Astrocyte (in vitro differentiated cells and primary cell): ENCODE measurements around the gene PDGFD. TPM values are rescaled to one million over a fixed set of nuclear protein-coding genes. Genes with fewer than 3 reads are reported as not detected.

Experiments
- DNase-seq: peaks from one replicate; pipeline ENCODE4 v3.0.0-alpha.2; 2010; ENCODE audit warnings: low read depth
- FAIRE-seq: peaks from 2 replicates; lab custom pipeline; 2011; peaks lifted over from hg19 to GRCh38; lab: Jason Lieb, UNC
- H2AFZ ChIP-seq: 2 replicates; pipeline ENCODE4 v1.6.0; 2012; ENCODE audit warnings: low read depth, low read length, inconsistent platforms
- H3K27ac ChIP-seq: 2 replicates; pipeline ENCODE4 v1.5.1; 2011; ENCODE audit warnings: low read depth, low read length, inconsistent platforms
- H3K27me3 ChIP-seq: 2 replicates; pipeline ENCODE4 v1.6.0; 2011; ENCODE audit warnings: low read length, inconsistent platforms; ENCODE audit not compliant: insufficient read depth
- H3K36me3 ChIP-seq: 2 replicates; pipeline ENCODE4 v1.5.1; 2011; ENCODE audit warnings: low read length, inconsistent platforms; ENCODE audit not compliant: insufficient read depth
- H3K4me1 ChIP-seq: 2 replicates; pipeline ENCODE4 v1.5.1; 2011; ENCODE audit warnings: low read length, inconsistent platforms; ENCODE audit not compliant: insufficient read depth
- H3K4me2 ChIP-seq: 2 replicates; pipeline ENCODE4 v1.6.0; 2012; ENCODE audit warnings: low read length, inconsistent platforms
- H3K4me3 ChIP-seq: 2 replicates; pipeline ENCODE4 v1.5.1; 2011; ENCODE audit warnings: low read depth, mild to moderate bottlenecking, low read length, inconsistent platforms; ENCODE audit not compliant: insufficient read depth
- H3K79me2 ChIP-seq: 2 replicates; pipeline ENCODE4 v1.6.0; 2012; ENCODE audit warnings: mild to moderate bottlenecking, low read length, inconsistent platforms; ENCODE audit not compliant: insufficient read depth
- H3K9ac ChIP-seq: 2 replicates; pipeline ENCODE4 v1.6.0; 2012; ENCODE audit warnings: mild to moderate bottlenecking, low read length, inconsistent platforms
- H3K9me3 ChIP-seq: 2 replicates; pipeline ENCODE4 v1.5.1; 2012; ENCODE audit warnings: low read depth, mild to moderate bottlenecking, low read length, inconsistent platforms; ENCODE audit not compliant: insufficient read depth
- H4K20me1 ChIP-seq: 2 replicates; pipeline ENCODE4 v1.6.0; 2012; ENCODE audit warnings: low read length, inconsistent platforms; ENCODE audit not compliant: insufficient read depth
- H3K27ac Mint-ChIP-seq: one replicate; pipeline ENCODE4 v1.8.0; 2021; ENCODE audit warnings: mild to moderate bottlenecking, mixed read lengths; ENCODE audit not compliant: unreplicated experiment
- H3K27me3 Mint-ChIP-seq: one replicate; pipeline ENCODE4 v1.8.0; 2021; ENCODE audit warnings: low read depth, mixed read lengths; ENCODE audit not compliant: unreplicated experiment
- H3K36me3 Mint-ChIP-seq: one replicate; pipeline ENCODE4 v1.8.0; 2021; ENCODE audit warnings: low read depth, mixed read lengths; ENCODE audit not compliant: unreplicated experiment
- H3K4me1 Mint-ChIP-seq: one replicate; pipeline ENCODE4 v1.8.0; 2021; ENCODE audit warnings: low read depth, mixed read lengths; ENCODE audit not compliant: unreplicated experiment
- H3K4me3 Mint-ChIP-seq: one replicate; pipeline ENCODE4 v1.8.0; 2021; ENCODE audit warnings: mild to moderate bottlenecking, moderate library complexity, mixed read lengths; ENCODE audit not compliant: unreplicated experiment
- H3K9me3 Mint-ChIP-seq: one replicate; pipeline ENCODE4 v1.8.0; 2021; ENCODE audit warnings: mild to moderate bottlenecking, mixed read lengths; ENCODE audit not compliant: unreplicated experiment
- EZH2 ChIP-seq: IDR thresholded peaks from 2 replicates; pipeline ENCODE4 v1.6.1; 2012; ENCODE audit warnings: mild to moderate bottlenecking, low read length, inconsistent platforms; ENCODE audit not compliant: insufficient read depth
- total RNA-seq: library from RNA; stranded (reverse); gene quantifications from 2 replicates; pipeline ENCODE4 v1.2.1, GENCODE V29; 2021
- TF ChIP-seq, protein P1 (sequence below): IDR thresholded peaks from 2 replicates; pipeline ENCODE4 v1.5.1; 2011; ENCODE audit warnings: low read depth, mild to moderate bottlenecking, inconsistent platforms, low read length, moderate library complexity; ENCODE audit not compliant: insufficient read depth

Gene PDGFD
- total RNA-seq, 1 donor from 2014 or later, result 2.6 TPM

DNA sequence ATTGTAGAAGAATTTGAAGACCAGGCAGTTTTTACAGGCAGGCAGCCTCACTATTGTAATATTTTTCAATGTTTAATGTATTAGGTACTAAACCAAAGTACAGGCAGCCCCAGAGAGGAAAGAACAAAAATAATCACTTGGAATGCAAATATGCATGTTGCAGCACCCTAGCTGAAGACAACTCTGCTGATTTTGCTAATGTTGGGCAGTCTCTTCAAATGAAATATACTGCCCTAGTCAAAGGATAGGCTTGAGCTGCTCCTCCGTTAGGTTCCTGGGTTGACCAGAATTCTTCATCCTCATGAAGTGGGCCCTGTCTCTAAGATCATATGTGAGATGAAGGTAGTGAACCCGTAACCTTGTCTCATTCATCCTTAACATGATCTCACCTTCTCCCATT lies 280.7 kb downstream of the PDGFD start:
- Histone ChIP-seq H3K79me2 (no peaks in the 10 kb centered on the region), H3K4me3 (no peak overlapping the region), H3K27me3 (no peaks in the 10 kb centered on the region), H2AFZ (no peak overlapping the region), H4K20me1 (no peaks in the 10 kb centered on the region), H3K9me3 (no peaks in the 10 kb centered on the region), H3K9ac (no peak overlapping the region), H3K36me3 (no peaks in the 10 kb centered on the region), H3K4me1 (no peaks in the 10 kb centered on the region), H3K27ac (no peak overlapping the region), H3K4me2 (no peak overlapping the region)
- H3K27me3 Mint-ChIP-seq, result no peaks in the 10 kb centered on the region
- H3K4me3 Mint-ChIP-seq, result no peak overlapping the region
- TF ChIP-seq EZH2, result no peak
- TF ChIP-seq, protein P1, sequence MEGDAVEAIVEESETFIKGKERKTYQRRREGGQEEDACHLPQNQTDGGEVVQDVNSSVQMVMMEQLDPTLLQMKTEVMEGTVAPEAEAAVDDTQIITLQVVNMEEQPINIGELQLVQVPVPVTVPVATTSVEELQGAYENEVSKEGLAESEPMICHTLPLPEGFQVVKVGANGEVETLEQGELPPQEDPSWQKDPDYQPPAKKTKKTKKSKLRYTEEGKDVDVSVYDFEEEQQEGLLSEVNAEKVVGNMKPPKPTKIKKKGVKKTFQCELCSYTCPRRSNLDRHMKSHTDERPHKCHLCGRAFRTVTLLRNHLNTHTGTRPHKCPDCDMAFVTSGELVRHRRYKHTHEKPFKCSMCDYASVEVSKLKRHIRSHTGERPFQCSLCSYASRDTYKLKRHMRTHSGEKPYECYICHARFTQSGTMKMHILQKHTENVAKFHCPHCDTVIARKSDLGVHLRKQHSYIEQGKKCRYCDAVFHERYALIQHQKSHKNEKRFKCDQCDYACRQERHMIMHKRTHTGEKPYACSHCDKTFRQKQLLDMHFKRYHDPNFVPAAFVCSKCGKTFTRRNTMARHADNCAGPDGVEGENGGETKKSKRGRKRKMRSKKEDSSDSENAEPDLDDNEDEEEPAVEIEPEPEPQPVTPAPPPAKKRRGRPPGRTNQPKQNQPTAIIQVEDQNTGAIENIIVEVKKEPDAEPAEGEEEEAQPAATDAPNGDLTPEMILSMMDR, result no peak
- no peaks in the 10 kb centered on the region for H3K4me1 Mint-ChIP-seq
- no peak overlapping the region for H3K27ac Mint-ChIP-seq
- DNase-seq (no peak), FAIRE-seq (no peak)
- no peaks in the 10 kb centered on the region for H3K36me3 Mint-ChIP-seq
- no peaks in the 10 kb centered on the region for H3K9me3 Mint-ChIP-seq

DNA sequence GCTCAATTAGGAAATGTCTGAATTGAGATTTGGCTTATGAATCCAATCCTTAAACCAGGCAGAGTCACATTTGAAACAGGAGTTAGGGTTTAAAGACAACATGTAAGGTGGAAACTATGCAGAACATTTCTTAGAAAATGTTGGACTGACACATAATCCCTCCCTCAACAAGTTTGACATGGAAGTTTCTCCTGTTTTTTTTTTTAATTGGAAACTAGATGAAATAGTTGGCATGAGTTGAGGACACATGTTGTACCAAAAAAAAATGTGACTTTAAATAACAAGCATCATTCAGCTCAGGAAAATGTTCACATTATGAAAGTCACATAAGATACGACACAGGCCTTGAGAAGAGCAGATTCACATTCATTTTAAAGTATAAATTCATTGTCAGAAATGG lies 282.4 kb downstream of the PDGFD start:
- DNase-seq, result peak; percentile 14
- Histone ChIP-seq H3K9me3 (no peaks in the 10 kb centered on the region), H3K4me2 (no peak overlapping the region), H3K4me1 (no peaks in the 10 kb centered on the region), H3K27ac (no peak overlapping the region), H3K27me3 (no peaks in the 10 kb centered on the region), H3K9ac (no peak overlapping the region), H3K36me3 (no peaks in the 10 kb centered on the region), H3K4me3 (no peak overlapping the region), H2AFZ (no peak overlapping the region), H3K79me2 (no peaks in the 10 kb centered on the region), H4K20me1 (no peaks in the 10 kb centered on the region)
- FAIRE-seq, result no peak
- Mint-ChIP-seq H3K4me3 (no peak overlapping the region), H3K27ac (no peak overlapping the region), H3K36me3 (no peaks in the 10 kb centered on the region), H3K9me3 (no peaks in the 10 kb centered on the region), H3K27me3 (no peaks in the 10 kb centered on the region), H3K4me1 (no peaks in the 10 kb centered on the region)
- TF ChIP-seq EZH2, result no peak
- TF ChIP-seq, protein P1, result no peak

DNA sequence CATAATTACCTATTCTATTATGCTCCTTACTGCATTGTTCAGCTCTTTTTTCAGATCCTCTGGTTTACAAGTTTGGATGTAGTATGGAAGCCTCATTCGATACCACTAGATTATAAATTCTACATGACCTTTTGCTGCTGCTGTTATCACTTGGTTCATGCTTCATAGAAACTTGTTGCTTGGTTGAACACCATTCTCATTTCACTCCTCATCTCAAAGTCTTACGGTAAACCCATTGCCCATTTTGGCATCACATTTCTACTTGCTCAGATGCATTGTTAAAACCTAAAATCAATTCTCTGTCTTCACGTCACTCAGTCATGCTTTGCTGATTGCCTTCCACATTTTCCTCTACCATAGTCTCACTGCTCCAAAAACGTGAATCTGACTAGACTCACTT lies 283.0 kb downstream of the PDGFD start:
- Mint-ChIP-seq H3K27me3 (no peaks in the 10 kb centered on the region), H3K4me1 (no peaks in the 10 kb centered on the region), H3K4me3 (no peak overlapping the region), H3K36me3 (no peaks in the 10 kb centered on the region), H3K27ac (no peak overlapping the region), H3K9me3 (no peaks in the 10 kb centered on the region)
- no peak for DNase-seq
- Histone ChIP-seq H4K20me1 (no peaks in the 10 kb centered on the region), H3K9me3 (no peaks in the 10 kb centered on the region), H3K36me3 (no peaks in the 10 kb centered on the region), H3K27ac (no peak overlapping the region), H3K4me1 (no peaks in the 10 kb centered on the region), H3K9ac (no peak overlapping the region), H3K4me2 (no peak overlapping the region), H3K27me3 (no peaks in the 10 kb centered on the region), H3K79me2 (no peaks in the 10 kb centered on the region), H2AFZ (no peak overlapping the region), H3K4me3 (no peak overlapping the region)
- no peak for TF ChIP-seq EZH2
- TF ChIP-seq, protein P1, result no peak
- FAIRE-seq, result peak; percentile 20
